A549 (cell line): ENCODE data around the gene PI4KA. TPM values are rescaled to one million over a fixed set of nuclear protein-coding genes. Genes with fewer than 3 reads are reported as not detected.
"Not testable (repeated sequence)": the region's sequence is repeated elsewhere in the genome, so short reads cannot be mapped to it uniquely, and the experiment has no call there.

Experiments used
- ATAC-seq, 2 experiments: fragments of 200-7000 bp in 1 of 2; fragments of >200 bp in 1 of 2; cut with Nextera tagmentation in 1 of 2; cut with Tn5 transposase in 1 of 2; 3 replicates each; pipeline versions ENCODE4 v1.8.0 to v1.9.1; 2018 to 2020; ENCODE audit warnings: mild to moderate bottlenecking in 1 of 2, moderate library complexity in 1 of 2
- CTCF ChIA-PET: fragments of 300-600 bp; sonication (Branson Sonifier 250); formaldehyde crosslinking; extraction: SDS; loops from one replicate; lab custom pipeline; 2021; ENCODE audit warnings: antibody characterized with exemption, inconsistent platforms; lab: Yijun Ruan, JAX
- POLR2A ChIA-PET: fragments of 350-600 bp; formaldehyde crosslinking; extraction: SDS; loops from one replicate; lab custom pipeline; 2021; ENCODE audit warnings: antibody characterized with exemption, inconsistent platforms; lab: Yijun Ruan, JAX
- DNase-seq, 2 experiments: peaks; one replicate each; pipeline versions ENCODE4 v3.0.0 to v3.0.0-alpha.2; 2011 to 2016; ENCODE audit warnings: low read depth in 1 of 2, low spot score in 1 of 2
- FAIRE-seq: peaks from 2 replicates; lab custom pipeline; 2011; peaks lifted over from hg19 to GRCh38; lab: Jason Lieb, UNC
- H3K27ac ChIP-seq, 2 experiments: fragments of >200 bp; sonication (Bioruptor Twin); formaldehyde crosslinking; 3 replicates each; pipeline ENCODE4 v1.5.1; 2016 to 2017
- H3K4me1 ChIP-seq: fragments of >200 bp; sonication (Bioruptor Twin); formaldehyde crosslinking; 3 replicates; pipeline ENCODE4 v1.6.1; 2016
- H3K4me2 ChIP-seq: fragments of >200 bp; sonication (Bioruptor Twin); formaldehyde crosslinking; 3 replicates; pipeline ENCODE4 v1.6.1; 2016
- H3K4me3 ChIP-seq: fragments of >200 bp; sonication (Bioruptor Twin); formaldehyde crosslinking; 3 replicates; pipeline ENCODE4 v1.5.1; 2016
- H3K9me3 ChIP-seq: fragments of >200 bp; sonication (Bioruptor Twin); formaldehyde crosslinking; 3 replicates; pipeline ENCODE4 v1.6.1; 2016
- CBX2 ChIP-seq: fragments of 200-600 bp; sonication (generic); IDR thresholded peaks from 2 replicates; pipeline ENCODE4 v1.6.1; 2016; ENCODE audit warnings: low read depth, mild to moderate bottlenecking, borderline replicate concordance
- CBX8 ChIP-seq: fragments of 200-600 bp; sonication (generic); IDR thresholded peaks from 2 replicates; pipeline ENCODE4 v1.6.1; 2016
- CEBPB ChIP-seq, 2 experiments: fragments of >200 bp in 1 of 2; sonication (Bioruptor Twin) in 1 of 2; formaldehyde crosslinking in 1 of 2; IDR thresholded peaks; 2 replicates each; pipeline ENCODE4 v1.6.1; 2012 to 2016
- CHD2 ChIP-seq: fragments of 150-350 bp; IDR thresholded peaks from 2 replicates; pipeline ENCODE4 v1.6.1; 2014; ENCODE audit warnings: low read length; ENCODE audit not compliant: partially characterized antibody
- ELK1 ChIP-seq: fragments of 150-350 bp; IDR thresholded peaks from 2 replicates; pipeline ENCODE4 v1.6.1; 2014; ENCODE audit warnings: low read depth, mild to moderate bottlenecking, low read length
- EP300 ChIP-seq, 2 experiments: fragments of >200 bp; sonication (Bioruptor Twin); formaldehyde crosslinking; IDR thresholded peaks; 2 replicates in 1 of 2; 3 replicates in 1 of 2; pipeline ENCODE4 v1.6.1; 2016 to 2017
- HDAC2 ChIP-seq: fragments of 200-600 bp; sonication (generic); IDR thresholded peaks from 2 replicates; pipeline ENCODE4 v1.6.1; 2016
- HEYL ChIP-seq: fragments of 250-450 bp; sonication (Bioruptor Pico); IDR thresholded peaks from 2 replicates; pipeline ENCODE4 v1.8.0; 2021; ENCODE audit warnings: mild to moderate bottlenecking, moderate library complexity
- HMGXB4 ChIP-seq: fragments of 250-450 bp; sonication (Bioruptor Pico); IDR thresholded peaks from 2 replicates; pipeline ENCODE4 v1.5.0; 2021; ENCODE audit warnings: mild to moderate bottlenecking, moderate library complexity, borderline replicate concordance
- HOXA7 ChIP-seq: fragments of 250-450 bp; sonication (Bioruptor Pico); IDR thresholded peaks from 2 replicates; pipeline ENCODE4 v1.5.0; 2020; ENCODE audit warnings: mild to moderate bottlenecking, moderate library complexity
- HOXB5 ChIP-seq: fragments of 250-450 bp; sonication (Bioruptor Pico); IDR thresholded peaks from 2 replicates; pipeline ENCODE4 v1.5.0; 2020; ENCODE audit warnings: mild to moderate bottlenecking, moderate library complexity
- KDM5A ChIP-seq: fragments of 200-600 bp; sonication (generic); IDR thresholded peaks from 2 replicates; pipeline ENCODE4 v1.6.1; 2016; ENCODE audit warnings: antibody characterized with exemption, mild to moderate bottlenecking
- MAX ChIP-seq: IDR thresholded peaks from 2 replicates; pipeline ENCODE4 v1.6.1; 2012
- MAZ ChIP-seq: fragments of 150-350 bp; IDR thresholded peaks from 2 replicates; pipeline ENCODE4 v1.6.1; 2014; ENCODE audit warnings: antibody characterized with exemption, low read depth, low read length, borderline replicate concordance
- NPAS2 ChIP-seq: fragments of 250-450 bp; sonication (Bioruptor Pico); IDR thresholded peaks from 2 replicates; pipeline ENCODE4 v1.8.0; 2022; ENCODE audit warnings: mild to moderate bottlenecking, moderate library complexity, borderline replicate concordance
- NR3C1 ChIP-seq: fragments of >200 bp; sonication (Bioruptor Twin); formaldehyde crosslinking; IDR thresholded peaks from 3 replicates; pipeline ENCODE4 v1.6.1; 2017
- PBX3 ChIP-seq: IDR thresholded peaks from 2 replicates; pipeline ENCODE4 v1.6.1; 2012
- PHF8 ChIP-seq: fragments of 200-600 bp; sonication (generic); IDR thresholded peaks from 2 replicates; pipeline ENCODE4 v1.6.1; 2016; ENCODE audit warnings: low read depth, mild to moderate bottlenecking, antibody characterized with exemption, moderate library complexity, borderline replicate concordance
- RCOR1 ChIP-seq: fragments of 150-350 bp; IDR thresholded peaks from 2 replicates; pipeline ENCODE4 v1.6.1; 2014; ENCODE audit warnings: antibody characterized with exemption, low read length, low read depth
- SMC3 ChIP-seq: fragments of >200 bp; sonication (Bioruptor Twin); formaldehyde crosslinking; IDR thresholded peaks from 3 replicates; pipeline ENCODE4 v1.6.1; 2018; ENCODE audit warnings: inconsistent platforms
- TFCP2L1 ChIP-seq: fragments of 250-450 bp; sonication (Bioruptor Pico); IDR thresholded peaks from 2 replicates; pipeline ENCODE4 v1.5.0; 2021; ENCODE audit warnings: mild to moderate bottlenecking
- ZC3H11A ChIP-seq: fragments of 450-650 bp; IDR thresholded peaks from 2 replicates; pipeline ENCODE4 v1.6.1; 2014; ENCODE audit warnings: antibody characterized with exemption, mild to moderate bottlenecking
- WGBS: methylation state at CpG from one replicate; pipeline ENCODE4 v1.1.6; 2017; ENCODE audit errors: missing lambda C conversion rate; 5-methylcytosine and 5-hydroxymethylcytosine counted together
- polyA plus RNA-seq, 4 experiments: library from polyadenylated mRNA; depleted of rRNA in 3 of 4; stranded (reverse); fragments of >200 nt; fragmentation: RNase III in 1 of 4; extraction: RNeasy Plus Mini Kit Qiagen cat#74134 plus additional on column Dnase treatment in 1 of 4; gene quantifications; 2 replicates in 3 of 4; 3 replicates in 1 of 4; pipeline ENCODE4 v1.2.3, GENCODE V29; 2011 to 2017

Gene PI4KA
- polyA plus RNA-seq, 2 of the 4 experiments (the other 2 are of a cell fraction), result 14.4 to 21.3 TPM

DNA sequence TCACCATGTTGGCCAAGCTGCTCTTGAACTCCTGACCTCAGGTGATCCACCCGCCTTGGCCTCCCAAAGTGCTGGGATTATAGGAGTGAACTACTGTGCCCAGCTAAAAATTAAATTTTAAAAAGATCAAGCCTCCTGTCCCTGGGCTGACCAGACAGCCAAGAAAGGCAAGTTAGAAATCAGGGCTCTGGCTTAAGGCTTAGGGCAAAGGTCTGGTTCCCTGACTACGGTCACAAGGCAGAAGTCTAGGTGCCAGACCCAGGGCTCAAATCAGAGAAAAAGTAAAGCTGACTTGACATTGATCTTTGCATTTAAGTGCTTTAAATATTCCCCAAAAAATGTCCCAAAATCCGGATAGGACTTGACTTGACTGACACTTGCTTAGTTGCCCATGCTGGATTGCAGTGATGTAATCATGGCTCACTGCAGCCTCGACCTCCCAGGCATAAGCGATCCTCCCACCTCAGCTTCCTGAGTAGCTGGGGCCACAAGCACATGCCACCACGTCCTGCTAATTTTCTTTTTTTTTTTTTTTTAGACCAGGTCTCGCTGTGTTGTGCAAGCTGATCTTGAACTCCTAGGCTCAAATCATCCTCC is 41.3 kb upstream of the PI4KA start:
- TF ChIP-seq NR3C1 (no peak), ZC3H11A (no peak)
- no peak for DNase-seq
- ChIA-PET POLR2A (no interaction called here), CTCF (interaction anchor here (0.6 to 5.9 kb wide), 4 partner anchors 10 to 61 kb away, joined by 3 to 32 read pairs (median 4); no protein-coding TSS in a partner anchor)
- no peak for ATAC-seq
- peaks cover 9% of the 10 kb centered on the region for H3K4me1 ChIP-seq
- H3K4me2 ChIP-seq, result no peak overlapping the region
- WGBS, result 68% methylated on average over 7 of the region's 7 CpGs
- FAIRE-seq, result no peak
- no peak overlapping the region for H3K27ac ChIP-seq
- H3K9me3 ChIP-seq, result no peaks in the 10 kb centered on the region
- H3K4me3 ChIP-seq, result no peak overlapping the region

DNA sequence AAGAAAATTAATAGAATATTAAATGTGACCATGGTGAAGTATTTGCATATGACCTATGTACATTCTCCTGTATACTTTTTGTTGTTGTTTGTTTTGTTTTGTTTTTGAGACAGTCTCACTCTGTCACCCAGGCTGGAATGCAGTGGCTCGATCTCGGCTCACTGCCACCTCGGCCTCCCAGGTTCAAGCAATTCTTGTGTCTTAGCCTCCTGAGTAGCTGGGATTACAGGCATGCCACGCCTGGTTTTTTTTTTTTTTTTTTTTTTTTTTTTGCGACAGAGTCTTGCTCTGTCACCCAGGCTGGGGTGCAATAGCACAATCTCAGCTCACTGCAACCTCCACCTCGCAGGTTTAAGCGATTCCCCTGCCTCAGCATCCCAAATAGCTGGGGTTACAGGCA is 39.1 kb upstream of the PI4KA start:
- WGBS, result 75% methylated on average over 6 of the region's 7 CpGs
- H3K9me3 ChIP-seq, H3K4me3 ChIP-seq, H3K4me1 ChIP-seq, H3K27ac ChIP-seq, H3K4me2 ChIP-seq, DNase-seq, ATAC-seq, POLR2A ChIA-PET, FAIRE-seq: not testable (repeated sequence)
- CTCF ChIA-PET, result interaction anchor here (5.9 kb wide), 1 partner anchor 12 kb away, joined by 32 read pairs; no protein-coding TSS in a partner anchor

DNA sequence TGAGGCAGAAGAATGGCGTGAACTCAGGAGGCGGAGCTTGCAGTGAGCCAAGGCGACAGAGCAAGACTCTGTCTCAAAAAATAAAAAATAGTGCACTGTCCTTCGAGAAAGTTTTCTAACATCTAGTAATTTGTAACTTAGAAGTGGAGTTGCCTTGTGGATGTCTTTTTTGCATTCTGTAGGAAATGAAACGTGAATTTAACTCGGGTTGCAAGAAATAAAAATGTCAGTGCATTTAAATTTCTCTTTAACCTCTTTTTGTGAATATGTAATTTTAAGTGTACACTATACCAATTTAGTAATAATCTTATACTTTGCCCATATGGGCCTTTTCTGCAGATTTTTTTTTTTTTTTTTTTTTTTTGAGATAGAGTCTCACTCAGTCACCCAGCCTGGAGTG is 32.4 kb upstream of the PI4KA start:
- H3K4me1 ChIP-seq, result peaks cover 2% of the 10 kb centered on the region
- TF ChIP-seq CBX2, result no peak
- TF ChIP-seq MAX, result no peak
- TF ChIP-seq CEBPB (IDR thresholded peaks at IDR 0.05), result no peak
- TF ChIP-seq EP300 (IDR thresholded peaks at IDR 0.05), result no peak
- TF ChIP-seq HMGXB4, result no peak
- no peak for TF ChIP-seq RCOR1
- no peak for TF ChIP-seq PBX3
- TF ChIP-seq MAZ, result no peak
- no peak for TF ChIP-seq NPAS2 (CRISPR knock-in tag)
- no peak for TF ChIP-seq TFCP2L1 (CRISPR knock-in tag)
- no peak for TF ChIP-seq PHF8
- TF ChIP-seq HEYL, result no peak
- TF ChIP-seq HDAC2, result no peak
- TF ChIP-seq CHD2, result no peak
- TF ChIP-seq, all 56 proteins: peak for 0
- POLR2A ChIA-PET, result no interaction called here

GRCh38 chr22:20889904-20890540 is 31.4 kb upstream of the PI4KA start:
- DNase-seq (no peak), ATAC-seq (no peak), FAIRE-seq (no peak)
- no peak overlapping the region for H3K27ac ChIP-seq
- POLR2A ChIA-PET, result no interaction called here
- WGBS, result 94% methylated on average over 13 of the region's 13 CpGs
- CTCF ChIA-PET, result interaction anchor here (0.7 to 1.4 kb wide), 3 partner anchors 83 to 143 kb away, joined by 3 to 4 read pairs (median 3); no protein-coding TSS in a partner anchor
- H3K4me2 ChIP-seq, result no peak overlapping the region
- H3K9me3 ChIP-seq, result no peaks in the 10 kb centered on the region
- no peak overlapping the region for H3K4me3 ChIP-seq
- H3K4me1 ChIP-seq, result peaks cover 6% of the 10 kb centered on the region
- TF ChIP-seq SMC3, result no peak
- no peak for TF ChIP-seq PHF8
- no peak for TF ChIP-seq KDM5A
- TF ChIP-seq PBX3, result no peak
- no peak for TF ChIP-seq HOXB5 (CRISPR knock-in tag)
- TF ChIP-seq CBX8, result no peak
- no peak for TF ChIP-seq ELK1
- no peak for TF ChIP-seq CHD2
- TF ChIP-seq NR3C1, result no peak
- TF ChIP-seq HOXA7 (CRISPR knock-in tag), result no peak

More for the DNA sequence above, 32.4 kb upstream of the PI4KA start:
- DNase-seq, result no peak
- ATAC-seq, result no peak
- WGBS, result 94% methylated on average over 6 of the region's 6 CpGs
- Histone ChIP-seq H3K4me2 (no peak overlapping the region), H3K4me3 (no peak overlapping the region), H3K9me3 (no peaks in the 10 kb centered on the region), H3K27ac (no peak overlapping the region)
- CTCF ChIA-PET, result interaction anchor here (0.9 kb wide), 1 partner anchor 26 kb away, joined by 5 read pairs; the partner anchor contains the start of gene CRKL
- FAIRE-seq, result no peak
